Right forelimb (tissue), 1 donor: ENCODE data around the gene IZUMO2.
"Not testable (repeated sequence)": the region's sequence is repeated elsewhere in the genome, so short reads cannot be mapped to it uniquely, and the experiment has no call there.

ENCODE experiments used
- DNase-seq: peaks from one replicate; pipeline ENCODE4 v3.0.0-alpha.2; 2018

Gene IZUMO2

DNA sequence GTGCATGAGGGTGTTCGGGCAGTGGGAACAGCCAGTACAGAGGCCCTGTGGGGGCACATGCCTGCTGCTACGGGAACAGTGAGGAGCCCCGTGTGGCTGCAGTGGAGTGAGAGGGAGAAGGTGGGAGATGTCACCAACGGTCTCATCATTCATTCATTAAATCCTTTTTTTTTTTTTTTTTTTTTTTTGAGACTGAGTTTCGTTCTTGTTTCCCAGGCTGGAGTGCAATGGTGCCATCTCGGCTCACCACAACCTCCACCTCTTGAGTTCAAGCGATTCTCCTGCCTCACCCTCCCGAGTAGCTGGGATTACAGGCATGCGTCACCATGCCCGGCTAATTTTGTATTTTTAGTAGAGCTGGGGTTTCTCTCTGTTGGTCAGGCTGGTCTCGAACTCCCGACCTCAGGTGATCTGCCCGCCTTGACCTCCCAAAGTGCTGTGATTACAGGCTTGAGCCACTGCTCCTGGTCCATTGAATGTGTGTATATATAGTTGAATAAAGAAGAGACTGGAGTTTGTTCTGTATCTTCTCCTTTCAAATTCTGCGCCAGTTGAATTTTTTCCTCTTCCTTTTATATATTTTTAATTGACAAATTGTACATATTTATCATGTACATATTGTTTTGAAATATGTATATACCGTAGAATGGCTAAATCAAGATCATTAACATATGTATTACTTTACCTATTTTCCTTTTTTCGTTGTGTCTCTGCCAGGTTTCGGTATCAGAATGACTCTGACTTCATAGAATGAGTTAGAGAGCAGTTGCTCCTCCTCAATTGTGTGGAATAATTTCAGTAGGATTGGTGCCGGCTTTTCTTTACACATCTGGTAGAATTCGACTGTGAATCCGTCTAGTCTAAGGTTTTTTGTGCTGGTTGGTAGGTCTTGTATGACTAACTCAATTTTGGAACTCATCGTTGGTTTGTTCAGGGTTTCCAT is 28.0 kb downstream of the IZUMO2 start:
- not testable (repeated sequence) for DNase-seq

DNA sequence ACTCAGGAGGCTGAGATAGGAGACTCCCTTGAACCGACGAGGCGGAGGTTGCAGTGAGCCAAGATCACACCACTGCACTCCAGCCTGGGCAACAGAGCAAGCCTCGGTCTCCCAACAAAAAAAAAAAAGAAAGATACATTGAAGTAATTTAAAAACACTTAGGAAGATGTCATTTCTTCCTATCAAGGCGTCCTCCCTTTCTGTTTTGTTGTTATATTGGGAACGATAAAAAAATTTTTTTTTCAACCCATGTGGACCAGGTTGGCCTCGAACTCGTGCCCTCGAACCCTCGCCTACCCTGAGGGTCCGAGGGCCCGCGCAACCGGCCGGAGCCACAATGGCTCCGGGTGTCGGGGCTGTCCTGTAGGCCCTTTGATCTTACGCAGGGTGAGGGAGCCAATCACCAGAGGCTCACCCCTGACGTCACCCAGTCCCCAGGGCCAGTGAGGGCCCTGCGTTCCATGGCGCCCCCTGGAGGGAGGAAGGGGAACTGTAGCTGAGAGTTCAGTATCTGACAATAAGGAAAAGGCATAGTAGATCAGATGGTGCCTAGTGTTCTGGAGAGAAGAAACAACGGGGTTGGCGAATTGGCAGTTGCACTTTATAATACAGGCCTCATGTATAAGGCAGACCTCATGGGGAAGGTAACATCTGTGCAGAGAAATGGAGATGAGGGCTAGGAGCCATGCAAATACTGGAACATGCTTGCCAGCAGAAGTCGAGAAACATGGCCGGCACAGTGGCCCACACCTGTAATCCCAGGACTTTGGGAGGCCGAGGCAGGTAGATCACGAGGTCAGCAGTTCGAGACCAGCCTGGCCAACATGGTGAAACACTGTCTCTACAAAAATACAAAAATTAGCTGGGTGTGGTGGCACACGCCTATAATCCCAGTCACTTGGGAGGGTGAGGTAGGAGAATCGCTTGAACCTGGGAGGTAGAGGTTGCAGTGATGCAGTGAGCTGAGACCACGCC is 29.3 kb downstream of the IZUMO2 start:
- DNase-seq = not testable (repeated sequence)

DNA sequence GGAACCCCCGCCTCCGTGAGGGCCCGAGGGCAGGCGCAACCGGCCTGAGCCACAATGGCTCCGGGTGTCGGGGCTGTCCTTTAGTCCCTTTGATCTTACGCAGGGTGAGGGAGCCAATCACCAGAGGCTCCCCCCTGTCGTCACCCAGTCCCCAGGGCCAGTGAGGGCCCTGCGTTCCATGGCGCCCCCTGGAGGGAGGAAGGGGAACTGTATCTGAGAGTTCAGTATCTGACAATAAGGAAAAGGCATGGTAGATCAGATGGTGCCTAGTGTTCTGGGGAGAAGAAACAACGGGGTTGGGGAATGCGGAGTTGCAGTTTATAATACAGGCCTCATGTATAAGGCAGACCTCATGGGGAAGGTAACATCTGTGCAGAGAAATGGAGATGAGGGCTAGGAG is 59.1 kb downstream of the IZUMO2 start:
- DNase-seq = not testable (repeated sequence)

DNA sequence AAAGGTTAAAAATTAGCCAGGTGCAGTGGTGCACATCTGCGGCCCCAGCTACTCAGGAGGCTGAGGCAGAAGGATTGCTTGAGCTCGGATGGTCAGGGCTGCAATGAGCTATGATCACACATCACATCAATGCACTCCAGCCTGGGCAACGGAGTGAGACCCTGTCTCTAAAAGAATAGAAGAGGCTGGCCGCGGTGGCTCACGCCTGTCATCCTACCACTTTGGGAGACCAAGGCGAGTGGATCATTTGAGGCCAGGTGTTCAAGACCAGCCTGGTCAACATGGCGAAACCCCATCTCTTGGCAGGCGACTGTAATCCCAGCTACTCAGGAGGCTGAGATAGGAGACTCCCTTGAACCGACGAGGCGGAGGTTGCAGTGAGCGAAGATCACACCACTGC is 59.7 kb downstream of the IZUMO2 start:
- not testable (repeated sequence) for DNase-seq
